Skeletal muscle satellite cell (primary cell): ENCODE data around the gene BCAR3.
A peak's percentile ranks its signal among the peaks of the same experiment; 100 is the strongest.
"Not testable (repeated sequence)": the region's sequence is repeated elsewhere in the genome, so short reads cannot be mapped to it uniquely, and the experiment has no call there.

Source experiments
- H3K27me3 ChIP-seq: 2 replicates; pipeline ENCODE4 v1.7.0; 2013; ENCODE audit warnings: low read length; ENCODE audit not compliant: control insufficient read depth, insufficient read depth
- H3K36me3 ChIP-seq: 2 replicates; pipeline ENCODE4 v1.7.0; 2013; ENCODE audit warnings: mild to moderate bottlenecking, control low read depth, low read length; ENCODE audit not compliant: insufficient read depth
- H3K4me1 ChIP-seq: 2 replicates; pipeline ENCODE4 v1.7.0; 2013; ENCODE audit warnings: low read length; ENCODE audit not compliant: control insufficient read depth, insufficient read depth
- H3K4me2 ChIP-seq: 2 replicates; pipeline ENCODE4 v1.7.0; 2013; ENCODE audit warnings: mild to moderate bottlenecking, low read length
- H3K4me3 ChIP-seq: 2 replicates; pipeline ENCODE4 v1.7.0; 2013; ENCODE audit warnings: low read length
- H3K9ac ChIP-seq: 2 replicates; pipeline ENCODE4 v1.7.0; 2013; ENCODE audit warnings: mild to moderate bottlenecking, low read depth, low read length, moderate library complexity
- H3K9me3 ChIP-seq: replicated peaks from 2 replicates; pipeline ENCODE4 v1.7.0; 2013; ENCODE audit warnings: mild to moderate bottlenecking, control low read depth, low read length

The BCAR3 gene

DNA sequence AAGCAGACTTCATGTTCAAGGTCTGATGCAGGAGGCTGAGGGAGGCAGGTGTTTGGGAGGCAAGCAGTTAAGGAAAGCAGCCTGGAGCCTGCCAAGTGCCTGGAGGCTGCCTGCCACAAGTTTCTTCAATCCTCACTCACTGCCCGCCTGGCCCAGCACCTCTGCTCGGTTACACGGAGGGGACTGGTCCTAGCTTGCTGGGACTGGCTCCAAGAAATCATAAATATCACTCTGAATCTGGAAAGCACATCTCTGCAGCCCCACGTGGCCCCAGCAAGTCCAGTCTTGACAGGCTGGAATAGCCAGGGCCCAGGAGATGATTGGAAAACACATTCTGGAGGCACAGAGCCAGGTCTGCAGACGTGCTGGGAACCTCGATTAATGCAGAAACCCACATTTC is 83.9 kb downstream of the BCAR3 start:
- Histone ChIP-seq H3K9me3 (no peaks in the 10 kb centered on the region), H3K4me1 (peaks cover 54% of the 10 kb centered on the region), H3K27me3 (no peaks in the 10 kb centered on the region), H3K9ac (no peak overlapping the region), H3K4me3 (no peak overlapping the region), H3K36me3 (peaks cover 16% of the 10 kb centered on the region), H3K4me2 (no peak overlapping the region)

- peaks cover 66% of the 10 kb centered on the region for H3K4me1 ChIP-seq
- H3K9ac ChIP-seq, result no peak overlapping the region
These were observed 85.1 kb downstream of the BCAR3 start for GRCh38 chr1:93596329-93597089.

DNA sequence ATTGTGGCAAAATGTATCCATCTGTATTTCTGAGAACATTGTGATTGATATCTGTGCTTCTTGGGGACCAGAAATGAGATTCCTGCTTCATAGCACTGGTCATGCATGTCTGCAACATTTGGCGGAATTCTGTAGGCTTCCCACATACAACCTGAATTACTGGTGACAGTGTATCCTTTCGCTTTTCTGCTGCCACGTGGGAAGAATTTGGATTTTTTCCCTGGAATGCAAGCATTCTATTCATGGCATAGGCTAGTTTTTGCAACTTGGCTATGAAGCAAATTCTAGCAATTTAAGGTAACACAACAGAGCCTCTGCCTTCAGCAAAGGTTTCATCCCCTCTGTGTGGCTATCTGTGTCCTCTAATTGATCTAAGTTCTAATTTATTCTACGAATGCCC is 85.9 kb downstream of the BCAR3 start:
- H3K4me2 ChIP-seq, result no peak overlapping the region
- peaks cover 69% of the 10 kb centered on the region for H3K4me1 ChIP-seq
- H3K9ac ChIP-seq, result peak overlapping the region; percentile 4
- no peak overlapping the region for H3K4me3 ChIP-seq
- H3K9me3 ChIP-seq, result no peaks in the 10 kb centered on the region
- peaks cover 29% of the 10 kb centered on the region for H3K36me3 ChIP-seq
- no peaks in the 10 kb centered on the region for H3K27me3 ChIP-seq

More at GRCh38 chr1:93596329-93597089, 85.1 kb downstream of the BCAR3 start:
- Histone ChIP-seq H3K4me2 (no peak overlapping the region), H3K4me3 (no peak overlapping the region), H3K36me3 (peaks cover 25% of the 10 kb centered on the region), H3K27me3 (no peaks in the 10 kb centered on the region), H3K9me3 (no peaks in the 10 kb centered on the region)

GRCh38 chr1:93595266-93595665 is 86.4 kb downstream of the BCAR3 start:
- Histone ChIP-seq H3K27me3 (no peaks in the 10 kb centered on the region), H3K9ac (peak overlapping the region; percentile 18), H3K4me1 (peaks cover 68% of the 10 kb centered on the region), H3K9me3 (no peaks in the 10 kb centered on the region), H3K36me3 (peaks cover 33% of the 10 kb centered on the region), H3K4me2 (no peak overlapping the region), H3K4me3 (no peak overlapping the region)

GRCh38 chr1:93594603-93594880 is 87.1 kb downstream of the BCAR3 start:
- Histone ChIP-seq H3K36me3 (peaks cover 41% of the 10 kb centered on the region), H3K9ac (no peak overlapping the region), H3K9me3 (no peaks in the 10 kb centered on the region), H3K4me2 (no peak overlapping the region), H3K4me1 (peaks cover 72% of the 10 kb centered on the region), H3K4me3 (no peak overlapping the region), H3K27me3 (no peaks in the 10 kb centered on the region)

DNA sequence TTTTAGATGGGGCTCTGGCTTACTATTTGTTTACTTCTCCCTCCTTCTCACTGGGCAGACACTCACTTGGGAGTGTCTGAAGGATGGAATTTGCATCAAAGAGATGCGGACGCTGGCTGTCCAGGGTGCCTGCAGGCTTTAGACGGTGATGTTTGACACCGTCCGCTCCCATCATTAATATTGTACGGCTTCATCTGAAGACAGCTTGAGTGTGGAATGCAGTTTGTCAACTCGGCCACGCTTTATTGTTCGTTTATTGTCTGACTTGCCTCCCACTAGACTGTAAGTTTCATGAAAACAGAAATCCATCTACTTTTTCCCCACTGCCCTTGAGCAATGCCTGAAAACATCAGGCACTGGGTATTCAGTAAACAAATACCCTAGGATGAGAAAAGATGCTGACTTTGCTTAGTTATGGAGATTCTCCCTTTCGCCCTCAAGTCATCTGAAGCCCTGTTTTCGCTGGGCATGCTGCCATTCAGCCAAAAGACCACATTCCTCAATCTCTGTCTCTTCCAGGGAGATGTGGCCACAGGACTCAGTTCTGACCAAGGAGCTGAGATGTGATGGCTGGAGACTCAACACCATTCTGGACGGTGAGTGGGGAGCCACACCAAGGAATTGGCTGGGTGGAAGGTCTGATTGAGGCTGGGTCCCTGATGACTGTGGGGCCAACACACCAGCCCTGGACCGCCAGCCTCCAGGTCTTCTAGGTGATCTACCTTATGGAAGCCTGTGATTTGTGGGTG is 87.6 kb downstream of the BCAR3 start:
- Histone ChIP-seq H3K4me3 (no peak overlapping the region), H3K4me1 (peaks cover 70% of the 10 kb centered on the region), H3K4me2 (no peak overlapping the region), H3K9me3 (no peaks in the 10 kb centered on the region), H3K9ac (no peak overlapping the region), H3K36me3 (peaks cover 46% of the 10 kb centered on the region), H3K27me3 (no peaks in the 10 kb centered on the region)

- no peak overlapping the region for H3K4me3 ChIP-seq
- peaks cover 70% of the 10 kb centered on the region for H3K4me1 ChIP-seq
- no peaks in the 10 kb centered on the region for H3K27me3 ChIP-seq
- no peaks in the 10 kb centered on the region for H3K9me3 ChIP-seq
- H3K9ac ChIP-seq, result no peak overlapping the region
- peaks cover 61% of the 10 kb centered on the region for H3K36me3 ChIP-seq
- no peak overlapping the region for H3K4me2 ChIP-seq
These were observed 89.1 kb downstream of the BCAR3 start for GRCh38 chr1:93592551-93592949.

DNA sequence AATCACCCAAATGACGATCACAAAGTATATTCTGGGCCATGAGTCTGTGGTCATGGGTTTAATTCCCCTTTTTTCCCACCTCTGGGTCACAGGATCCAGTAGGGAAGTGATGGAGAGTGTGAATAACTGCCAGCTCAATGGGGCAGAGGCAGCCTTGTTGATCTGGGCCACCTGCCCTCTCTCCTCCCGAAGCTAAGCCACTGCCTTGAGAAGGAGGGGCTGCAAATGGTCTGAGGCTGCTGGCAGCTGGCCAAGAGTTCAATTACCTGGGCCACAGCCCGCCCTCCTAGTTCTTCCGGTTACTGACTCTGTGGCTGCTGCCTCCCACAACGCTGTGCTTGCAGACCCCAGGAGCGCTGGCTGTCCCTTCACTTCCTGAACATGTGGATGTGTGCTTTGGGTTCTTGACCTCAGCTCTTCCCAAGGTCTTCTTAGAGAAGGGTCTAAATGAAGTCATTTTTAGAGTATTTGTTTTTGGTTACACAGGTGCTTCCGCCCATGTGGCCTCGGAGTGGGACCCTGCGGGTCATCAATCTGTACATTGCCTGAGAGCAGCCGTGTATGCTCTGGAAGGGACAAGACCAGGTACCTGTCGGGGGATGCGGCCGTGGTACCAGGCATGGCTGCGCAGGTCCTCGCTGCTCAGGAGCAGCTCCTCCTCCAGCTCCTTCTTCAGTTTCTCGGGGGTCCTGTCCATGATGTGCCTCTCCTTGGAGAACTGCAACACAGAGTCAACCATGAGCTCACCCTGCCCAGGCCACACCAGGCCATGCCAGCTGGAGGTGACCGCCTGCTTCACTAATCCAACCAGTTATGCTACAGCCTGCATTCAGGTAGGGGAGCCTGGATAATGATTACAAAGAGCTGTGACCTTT is 89.7 kb downstream of the BCAR3 start:
- H3K27me3 ChIP-seq, result no peaks in the 10 kb centered on the region
- no peak overlapping the region for H3K4me2 ChIP-seq
- no peaks in the 10 kb centered on the region for H3K9me3 ChIP-seq
- H3K4me1 ChIP-seq, result peaks cover 70% of the 10 kb centered on the region
- no peak overlapping the region for H3K4me3 ChIP-seq
- H3K9ac ChIP-seq, result no peak overlapping the region
- H3K36me3 ChIP-seq, result peaks cover 67% of the 10 kb centered on the region

GRCh38 chr1:93591291-93591675 is 90.4 kb downstream of the BCAR3 start:
- H3K9ac ChIP-seq, H3K4me3 ChIP-seq, H3K4me2 ChIP-seq, H3K9me3 ChIP-seq, H3K27me3 ChIP-seq: not testable (repeated sequence)
- Histone ChIP-seq H3K4me1 (peaks cover 65% of the 10 kb centered on the region), H3K36me3 (peaks cover 69% of the 10 kb centered on the region)

DNA sequence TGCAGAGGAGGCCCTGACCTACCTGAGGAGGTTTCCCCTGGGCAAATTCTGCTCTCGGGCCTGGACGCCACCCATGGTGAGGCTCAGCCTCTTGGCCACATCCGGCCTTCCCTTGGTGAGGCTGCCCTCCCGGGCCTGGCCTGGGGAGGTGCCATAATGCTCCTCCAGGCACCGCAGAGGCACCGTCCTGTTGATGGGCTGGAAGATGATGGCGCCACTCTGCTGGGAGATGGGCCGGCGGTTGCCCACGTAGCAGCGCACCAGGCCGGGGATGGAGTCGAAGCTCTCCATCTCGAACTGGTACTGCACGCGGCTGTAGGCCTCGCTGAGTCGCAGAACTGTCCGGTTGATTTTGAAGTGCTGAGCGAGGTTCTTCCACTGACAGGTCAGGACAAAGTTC is 92.7 kb downstream of the BCAR3 start:
- Histone ChIP-seq H3K36me3 (peaks cover 83% of the 10 kb centered on the region), H3K27me3 (no peaks in the 10 kb centered on the region), H3K9ac (no peak overlapping the region), H3K4me2 (no peak overlapping the region), H3K4me3 (no peak overlapping the region), H3K9me3 (no peaks in the 10 kb centered on the region), H3K4me1 (peaks cover 49% of the 10 kb centered on the region)

DNA sequence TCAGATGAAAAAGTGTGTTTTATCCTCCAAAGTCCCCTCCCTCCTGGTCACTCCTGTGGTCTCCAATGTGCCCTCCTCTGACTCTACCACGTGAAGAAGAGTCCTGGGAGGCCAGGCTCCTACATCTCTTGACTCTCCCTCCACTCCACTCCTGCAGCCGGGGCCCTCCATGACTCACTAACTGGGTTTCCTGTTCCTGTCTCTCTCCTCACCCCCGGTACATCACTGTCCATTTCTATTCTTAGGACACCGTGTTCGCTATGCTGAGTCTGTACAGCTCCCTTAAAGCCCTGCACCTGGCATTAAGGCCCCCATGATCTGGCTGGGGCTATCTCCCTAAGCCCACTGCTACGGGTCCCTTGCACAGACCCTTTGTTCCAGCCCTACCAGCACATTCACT is 93.4 kb downstream of the BCAR3 start:
- Histone ChIP-seq H3K4me3 (no peak overlapping the region), H3K9me3 (no peaks in the 10 kb centered on the region), H3K9ac (no peak overlapping the region), H3K36me3 (peaks cover 86% of the 10 kb centered on the region), H3K27me3 (no peaks in the 10 kb centered on the region), H3K4me1 (peaks cover 46% of the 10 kb centered on the region), H3K4me2 (no peak overlapping the region)
